ENCODE data around the gene CATSPER1.

GRCh38 chr11:66070604-66071380, 44.5 kb upstream of the CATSPER1 start:
- TF ChIP-seq CTCF (IDR thresholded peaks at IDR 0.05) (no peak), EP300 (IDR thresholded peaks at IDR 0.05) (no peak), POLR2A (IDR thresholded peaks at IDR 0.05) (no peak)
